GM18511 (cell line): ENCODE results near the gene TRIM62.
"Not testable (repeated sequence)": the region's sequence is repeated elsewhere in the genome, so short reads cannot be mapped to it uniquely, and the experiment has no call there.

Source experiments
- ATAC-seq: cut with Tn5 transposase; IDR thresholded peaks from one replicate; pipeline ENCODE4 v1.9.1; 2021; ENCODE audit warnings: mild to moderate bottlenecking, moderate library complexity; ENCODE audit not compliant: unreplicated experiment

The TRIM62 gene

DNA sequence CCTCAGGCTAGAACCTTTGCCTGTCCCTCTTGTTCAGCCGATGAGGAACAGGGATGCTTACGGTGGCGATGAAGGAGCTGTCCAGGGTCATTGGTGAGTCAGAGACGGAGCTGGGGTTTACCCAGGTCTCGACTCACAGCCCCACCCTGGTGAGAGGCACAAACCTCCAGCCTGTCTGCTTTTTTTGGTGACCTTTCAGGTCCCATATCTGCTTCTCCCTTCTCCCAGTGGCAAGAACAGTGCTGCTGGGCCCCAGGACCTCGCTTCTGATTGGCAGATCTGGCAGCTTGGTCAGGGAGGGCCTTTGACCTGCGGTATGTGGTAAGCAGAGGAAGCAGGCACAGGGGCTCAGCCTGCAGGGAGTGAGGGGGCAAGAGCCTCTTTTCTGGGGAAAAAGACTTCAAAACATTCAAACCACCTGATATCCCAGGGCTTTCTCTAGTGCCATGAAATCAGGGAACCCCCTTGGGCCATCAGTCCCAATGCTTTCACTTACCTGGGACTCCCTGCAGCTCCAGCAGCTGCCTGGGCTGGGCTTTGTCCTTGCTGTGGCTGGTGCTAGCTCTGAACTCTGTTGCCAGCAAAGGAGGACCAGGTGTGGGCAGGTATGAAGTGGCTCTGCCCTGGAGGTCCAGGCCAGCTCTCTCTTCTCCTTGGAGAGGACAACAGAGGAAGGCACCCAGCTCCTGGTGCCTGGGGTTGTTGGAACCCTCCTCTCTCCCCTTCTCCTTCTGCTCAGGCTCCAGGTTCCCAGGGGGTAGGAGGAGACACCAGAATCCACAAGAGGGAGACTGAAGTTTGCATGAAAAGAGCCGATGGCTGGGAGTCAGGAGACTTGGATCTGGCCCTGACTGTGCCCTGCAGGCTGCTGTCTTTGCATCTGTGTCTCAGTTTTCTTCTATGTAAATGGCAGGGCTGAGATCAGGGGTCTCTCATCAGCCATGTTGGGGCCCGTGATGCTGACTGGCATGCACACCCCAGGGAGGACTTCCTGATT is 41.4 kb downstream of the TRIM62 start:
- no peak for ATAC-seq

DNA sequence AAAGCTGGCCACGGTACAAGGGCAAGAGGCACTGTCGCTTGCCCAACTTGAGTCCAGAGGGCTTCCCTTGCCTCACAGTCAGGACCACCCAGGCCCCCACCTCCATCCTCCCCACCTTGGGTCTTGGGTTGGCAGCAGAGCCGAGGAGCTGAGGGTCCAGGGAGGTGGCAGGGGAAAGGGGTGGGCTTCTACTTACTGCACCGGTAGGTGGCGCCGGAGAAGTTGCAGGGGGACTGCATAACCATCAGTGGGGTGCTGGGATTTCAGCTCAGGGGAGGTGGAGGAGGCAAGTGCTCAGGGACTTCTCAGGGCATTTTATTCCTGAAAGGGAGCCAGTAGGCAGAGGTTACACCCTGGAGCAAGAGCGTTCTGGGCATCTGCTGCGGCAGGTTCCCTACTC is 44.0 kb downstream of the TRIM62 start:
- no peak for ATAC-seq

DNA sequence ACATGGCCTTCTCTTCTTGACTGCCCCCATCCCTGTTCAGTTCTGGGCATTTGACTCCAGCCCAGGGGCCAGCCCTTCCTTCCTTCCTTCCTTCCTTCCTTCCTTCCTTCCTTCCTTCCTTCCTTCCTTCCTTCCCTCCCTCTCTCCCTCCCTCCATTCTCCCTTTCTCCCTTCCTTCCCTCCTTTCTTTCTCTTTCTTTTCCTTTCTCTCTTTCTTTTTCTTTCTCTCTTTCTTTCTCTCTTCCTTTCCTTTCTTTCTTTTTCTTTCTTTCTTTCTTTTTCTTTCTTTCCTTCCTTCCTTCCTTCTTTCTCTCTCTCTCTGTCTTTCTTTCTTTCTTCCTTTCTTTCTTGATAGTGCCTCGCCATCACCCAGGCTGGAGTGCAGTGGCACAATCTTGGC is 45.8 kb downstream of the TRIM62 start:
- ATAC-seq: not testable (repeated sequence)

DNA sequence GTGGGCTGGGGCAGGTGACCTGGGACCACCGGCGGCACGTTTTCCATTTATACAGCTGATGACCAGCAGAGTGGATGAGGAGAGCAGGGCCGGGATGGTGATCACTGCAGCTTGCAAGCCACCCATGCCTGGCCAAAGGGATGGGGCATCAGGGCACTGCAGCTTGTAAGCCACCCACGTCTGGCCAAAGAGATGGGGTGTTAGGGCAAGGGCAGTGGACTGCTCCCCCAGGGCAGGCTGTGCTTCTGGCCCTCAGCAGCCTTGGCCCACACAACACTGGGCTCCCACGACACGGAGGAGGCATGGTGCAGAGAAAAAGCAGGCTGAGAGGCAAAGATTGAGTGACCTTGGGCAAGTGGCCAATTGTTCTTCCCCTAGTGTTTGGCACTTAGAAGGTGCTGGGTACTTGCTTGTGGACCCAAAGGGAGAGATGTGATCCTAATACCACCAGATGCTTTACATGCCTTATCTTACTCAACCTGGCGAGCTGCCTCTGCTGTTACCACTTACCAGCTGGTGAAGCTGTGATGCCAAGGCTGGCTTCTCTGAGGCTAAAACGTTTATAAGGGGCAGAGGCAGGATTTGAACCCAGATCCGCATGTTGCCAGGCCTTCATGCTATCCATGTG is 48.3 kb downstream of the TRIM62 start:
- no peak for ATAC-seq

DNA sequence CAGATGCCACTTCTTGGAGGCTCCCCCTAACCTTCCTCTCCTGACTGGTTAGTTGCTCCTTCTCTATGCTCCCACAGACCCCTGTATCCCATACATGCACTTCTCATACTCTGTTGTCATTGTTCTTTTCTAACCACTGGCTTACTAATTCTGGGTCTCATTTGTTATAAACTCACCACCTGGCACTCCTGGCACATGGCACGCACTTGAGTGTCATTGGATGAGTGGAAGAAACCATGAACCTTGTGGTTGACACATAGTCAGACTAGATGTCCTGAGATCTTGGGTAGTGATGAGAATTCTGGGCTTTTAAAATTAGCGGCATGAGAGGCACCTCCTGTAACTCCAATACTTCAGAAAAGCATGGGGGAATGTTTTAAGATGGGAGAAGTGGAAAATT is 49.3 kb downstream of the TRIM62 start:
- ATAC-seq: no peak

DNA sequence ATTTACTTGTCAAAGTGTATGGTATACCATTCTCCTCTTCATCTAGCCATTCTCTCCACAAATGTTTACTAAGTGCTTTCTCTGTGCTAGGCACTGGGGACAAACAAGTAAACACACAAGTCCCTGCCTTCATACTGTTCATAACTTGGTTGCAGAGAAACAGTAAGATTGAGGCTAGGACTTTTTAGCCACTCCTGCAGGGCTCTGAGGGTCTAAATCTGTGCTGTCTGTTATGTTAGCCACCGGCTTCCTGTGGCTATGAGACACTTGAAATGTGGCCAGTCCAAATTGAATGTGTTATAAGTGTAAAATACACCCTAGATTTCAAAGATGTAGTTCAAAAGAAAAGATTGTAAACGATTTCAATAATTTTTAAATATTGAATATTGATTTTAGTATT is 50.7 kb downstream of the TRIM62 start:
- no peak for ATAC-seq

DNA sequence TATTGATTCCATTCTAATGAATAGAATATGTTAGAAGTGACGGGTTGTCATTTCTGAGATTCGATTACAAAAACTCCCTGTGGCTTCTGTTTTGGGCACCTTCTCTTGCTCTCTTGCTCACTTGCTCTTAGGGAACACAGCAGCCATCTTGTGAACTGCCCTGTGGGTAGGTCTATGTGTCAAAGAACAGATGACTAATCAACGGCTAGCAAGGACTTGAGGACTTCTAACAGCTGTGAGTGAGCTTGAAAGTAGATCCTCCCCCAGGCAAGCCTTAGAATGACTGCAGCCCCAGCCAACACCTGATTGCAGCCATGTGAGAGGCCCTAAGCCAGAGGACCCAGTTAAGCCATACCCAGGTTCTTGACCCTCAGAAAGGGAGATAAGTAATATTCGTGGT is 51.5 kb downstream of the TRIM62 start:
- ATAC-seq: no peak

DNA sequence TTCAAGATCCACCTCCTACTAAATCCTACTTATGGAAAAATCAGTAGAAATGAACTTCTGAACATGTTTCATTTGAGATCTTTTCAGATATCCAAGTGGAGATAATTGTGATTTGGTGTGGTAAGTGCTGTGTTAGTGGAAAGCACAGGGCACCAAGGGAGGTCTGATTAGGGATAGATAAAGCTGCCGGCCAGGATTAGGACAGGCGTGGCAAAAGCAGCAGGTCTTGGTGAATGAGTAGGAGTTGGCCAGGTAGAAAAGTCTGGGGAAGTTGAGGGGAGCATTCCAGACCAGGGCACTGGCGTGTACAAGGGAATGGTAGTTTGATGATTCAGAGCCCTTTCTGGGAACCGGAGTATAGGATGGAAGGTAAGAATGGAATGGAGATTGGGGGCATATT is 53.1 kb downstream of the TRIM62 start:
- no peak for ATAC-seq

DNA sequence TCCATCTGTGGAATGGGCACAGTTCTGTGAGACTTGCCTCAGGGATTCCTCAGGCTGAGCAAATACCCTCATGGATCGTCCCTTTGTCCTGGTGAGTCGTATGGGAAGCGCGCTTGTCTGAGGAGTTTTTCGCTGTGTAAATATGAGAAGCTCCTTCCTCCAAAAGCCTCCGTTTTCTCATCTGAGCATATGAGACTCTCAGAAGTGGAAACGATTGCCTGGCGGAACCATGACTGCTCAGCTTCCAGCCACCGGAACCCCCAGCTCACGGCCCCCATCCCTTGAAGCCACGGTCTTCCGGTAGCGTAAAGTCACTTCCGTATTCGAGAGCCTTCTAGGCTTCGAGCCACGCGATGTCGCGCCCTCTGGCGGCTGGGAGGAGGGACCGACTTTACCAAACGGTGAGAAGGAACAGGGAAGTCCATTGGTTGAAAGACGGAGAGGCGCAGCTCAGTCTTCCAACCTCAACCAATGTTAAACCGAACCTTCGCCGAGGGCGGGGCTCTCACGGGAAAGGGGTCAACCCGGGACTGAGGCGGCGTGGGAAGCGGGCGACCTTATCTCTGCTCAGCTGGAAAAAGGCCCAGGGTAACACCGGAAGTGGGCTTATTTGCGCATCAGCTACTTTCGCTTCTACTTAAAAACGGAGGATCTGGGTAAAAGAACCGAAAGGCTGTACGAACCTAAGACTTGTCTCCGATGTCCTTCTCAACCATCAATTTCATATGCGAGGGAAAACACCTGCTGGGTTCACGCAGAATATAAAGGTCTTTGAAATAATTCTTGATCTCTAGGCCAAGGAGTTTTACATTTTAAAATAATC is 54.6 kb downstream of the TRIM62 start:
- peak; percentile 90 for ATAC-seq

DNA sequence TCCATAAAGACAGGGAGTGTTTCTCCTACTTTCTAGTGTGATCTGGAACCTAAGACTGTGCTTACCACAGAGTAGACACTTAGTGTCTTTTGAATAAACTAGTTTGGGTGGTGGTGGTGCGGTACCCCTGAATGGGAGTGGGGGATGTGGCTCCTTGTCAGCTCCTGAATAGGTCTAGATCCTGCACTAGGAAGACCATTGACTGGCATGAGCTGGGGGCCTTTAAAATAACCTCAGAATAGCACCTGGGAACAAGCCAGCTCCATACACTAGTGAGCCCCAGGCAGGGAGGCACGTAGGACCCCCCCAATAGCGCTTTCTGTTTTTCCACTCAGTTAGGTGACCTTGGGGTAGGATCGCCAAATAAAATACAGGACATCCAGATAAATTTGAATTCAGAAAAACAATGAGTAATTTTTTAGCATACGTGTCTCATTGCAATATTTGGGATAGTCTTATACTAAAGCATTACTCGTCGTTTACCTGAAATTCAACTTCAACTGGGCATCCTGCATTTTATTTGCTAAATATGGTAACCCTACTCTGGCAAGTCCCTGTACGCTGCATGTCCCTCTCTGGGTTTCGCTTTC is 55.3 kb downstream of the TRIM62 start:
- ATAC-seq: no peak

DNA sequence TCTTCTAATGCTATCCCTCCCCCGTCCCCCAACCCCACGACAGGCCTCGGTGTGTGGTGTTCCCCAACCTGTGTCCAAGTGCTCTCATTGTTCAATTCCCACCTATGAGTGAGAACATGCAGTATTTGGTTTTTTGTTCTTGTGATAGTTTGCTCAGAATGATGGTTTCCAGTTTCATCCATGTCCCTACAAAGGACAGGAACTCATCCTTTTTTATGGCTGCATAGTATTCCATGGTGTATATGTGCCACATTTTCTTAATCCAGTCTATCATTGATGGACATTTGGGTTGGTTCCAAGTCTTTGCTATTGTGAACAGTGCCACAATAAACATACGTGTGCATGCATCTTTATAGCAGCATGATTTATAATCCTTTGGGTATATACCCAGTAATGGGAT is 57.2 kb downstream of the TRIM62 start:
- not testable (repeated sequence) for ATAC-seq

DNA sequence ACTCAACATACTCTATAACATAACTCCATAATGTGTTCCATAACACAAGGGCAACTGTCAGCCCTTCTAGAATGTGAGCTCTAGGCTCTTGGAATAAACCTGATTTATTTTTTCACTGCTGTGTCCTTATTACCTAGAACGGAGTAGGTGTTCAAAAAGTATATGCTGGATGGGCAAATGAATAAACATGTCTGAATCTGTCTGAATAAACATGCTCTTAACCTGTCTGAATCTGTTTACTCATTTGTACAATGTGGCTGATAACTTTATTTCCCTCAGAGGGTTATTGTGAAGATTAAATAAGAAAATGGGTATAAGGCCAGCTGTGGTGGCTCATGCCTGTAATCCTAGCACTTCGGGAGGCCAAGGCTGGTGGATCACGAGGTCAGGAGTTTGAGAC is 58.6 kb downstream of the TRIM62 start:
- ATAC-seq: no peak

DNA sequence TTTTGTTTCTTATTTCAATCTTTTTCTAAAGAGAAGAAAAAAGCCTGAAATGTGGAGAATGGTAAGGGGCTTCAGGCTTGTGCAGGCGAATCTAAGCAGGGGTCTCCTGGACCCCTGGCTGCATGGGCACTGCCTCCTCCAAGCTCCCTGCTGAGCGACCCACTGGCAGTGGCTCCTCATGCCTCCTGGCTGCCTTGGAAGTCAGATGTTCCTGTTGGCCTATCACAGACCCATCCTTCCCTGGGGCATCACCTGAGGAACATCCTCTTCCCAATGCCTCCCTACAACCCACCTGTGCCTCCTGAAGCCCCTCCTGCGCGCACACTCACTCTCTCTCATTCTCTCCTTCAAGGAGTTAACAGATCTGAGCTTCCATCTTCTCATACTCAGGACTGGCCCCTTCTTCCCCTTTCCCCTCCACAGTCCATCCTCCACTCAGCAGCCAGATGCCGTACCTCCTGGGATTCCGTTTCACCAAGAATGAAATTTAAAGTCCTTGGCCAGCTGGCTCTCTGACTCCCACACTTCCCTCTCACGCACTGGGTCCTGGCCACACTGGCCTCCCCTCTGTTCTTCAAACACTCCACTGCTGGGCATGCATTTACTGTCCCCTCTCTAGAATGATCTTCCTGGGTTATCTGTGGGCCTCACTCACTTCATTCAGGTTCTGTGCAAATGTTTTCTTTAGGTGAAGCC is 59.2 kb downstream of the TRIM62 start:
- no peak for ATAC-seq

DNA sequence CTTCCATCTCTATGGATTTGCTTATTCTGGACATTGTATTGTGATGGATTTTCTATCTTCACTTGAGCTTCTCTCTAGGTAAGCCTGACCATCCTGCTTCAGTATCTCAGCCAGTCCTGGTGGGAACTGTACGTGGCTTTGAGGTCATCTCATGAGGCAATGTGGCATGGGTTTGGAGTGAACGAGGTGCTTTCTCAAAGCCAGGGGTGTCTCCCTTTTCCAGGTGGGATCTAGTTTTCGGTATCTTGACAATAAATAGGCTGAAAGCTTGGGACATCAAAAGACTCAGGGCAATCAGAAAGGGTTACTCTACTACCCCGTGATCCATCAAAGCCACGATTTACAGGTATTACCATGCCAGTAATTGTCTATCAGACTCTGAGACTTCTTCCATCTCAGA is 60.1 kb downstream of the TRIM62 start:
- ATAC-seq: no peak

DNA sequence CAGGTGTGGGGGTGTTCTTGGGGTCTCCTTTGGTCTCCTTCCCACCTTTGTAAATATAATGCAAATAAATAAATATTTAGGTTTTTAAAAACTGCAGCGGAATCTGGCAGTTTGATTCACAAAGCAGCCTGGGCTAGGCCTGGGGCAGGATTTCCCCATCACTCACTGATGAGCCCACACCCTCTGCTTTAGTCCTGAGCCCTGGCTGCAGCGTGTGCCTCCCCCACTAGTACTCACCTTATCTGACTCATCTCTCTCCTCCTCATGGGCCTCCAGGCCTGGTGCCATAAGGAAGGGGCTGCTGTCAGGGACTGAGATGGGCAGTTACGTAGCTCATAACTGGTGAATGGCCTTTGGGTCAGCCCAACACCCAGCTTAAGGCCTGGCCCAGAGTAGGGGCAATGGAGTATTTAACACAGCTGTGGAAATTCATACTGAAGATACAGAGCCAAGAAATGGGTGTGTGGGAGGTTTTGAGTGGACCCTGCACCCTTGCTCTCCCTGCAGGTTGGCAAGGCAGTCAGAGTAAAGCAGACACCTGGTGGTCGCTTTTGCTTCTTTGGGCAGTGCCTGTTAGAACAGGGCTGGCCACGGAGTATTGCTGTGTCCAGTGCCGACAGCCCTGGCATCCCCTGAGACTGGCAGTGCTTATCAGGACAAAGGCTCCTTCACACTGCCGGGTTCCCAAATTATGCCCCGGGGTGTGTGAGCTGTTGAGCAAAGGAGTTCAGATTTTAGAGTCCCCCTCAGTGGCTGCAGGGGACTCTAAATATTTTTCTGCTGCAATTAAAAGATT is 61.2 kb downstream of the TRIM62 start:
- ATAC-seq: no peak

DNA sequence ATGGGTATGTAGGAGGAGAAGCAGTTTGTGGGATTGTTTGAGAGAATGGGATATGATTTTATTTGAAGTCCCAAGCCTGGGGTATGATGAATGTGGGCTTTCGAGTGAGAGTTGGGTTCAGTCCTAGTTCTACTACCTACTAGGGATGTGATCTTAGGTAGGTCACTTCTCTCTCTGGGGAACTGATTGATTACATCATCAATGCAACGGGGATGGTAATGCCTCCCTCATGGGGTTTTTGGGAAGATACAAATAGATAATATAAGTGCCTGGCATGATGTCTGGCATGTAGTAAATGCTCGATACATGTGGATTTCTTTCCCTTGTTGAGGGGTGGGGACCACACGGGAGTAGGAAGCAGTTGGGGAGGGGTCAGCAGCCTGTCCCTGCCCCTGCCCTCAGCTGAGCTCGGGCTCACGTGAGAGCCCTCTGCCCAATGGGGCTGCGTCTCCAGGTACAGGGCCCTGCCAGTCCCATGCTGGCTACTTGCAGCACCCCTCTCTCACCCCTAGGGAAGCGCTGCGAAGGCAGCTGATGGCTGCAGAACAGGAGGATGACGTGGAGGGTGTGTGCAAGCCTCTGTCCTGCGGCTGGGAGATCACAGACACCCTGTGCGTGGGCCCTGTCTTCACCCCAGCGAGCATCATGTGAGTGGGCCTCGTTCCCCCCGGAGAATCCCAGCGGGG is 62.2 kb downstream of the TRIM62 start:
- ATAC-seq: no peak

DNA sequence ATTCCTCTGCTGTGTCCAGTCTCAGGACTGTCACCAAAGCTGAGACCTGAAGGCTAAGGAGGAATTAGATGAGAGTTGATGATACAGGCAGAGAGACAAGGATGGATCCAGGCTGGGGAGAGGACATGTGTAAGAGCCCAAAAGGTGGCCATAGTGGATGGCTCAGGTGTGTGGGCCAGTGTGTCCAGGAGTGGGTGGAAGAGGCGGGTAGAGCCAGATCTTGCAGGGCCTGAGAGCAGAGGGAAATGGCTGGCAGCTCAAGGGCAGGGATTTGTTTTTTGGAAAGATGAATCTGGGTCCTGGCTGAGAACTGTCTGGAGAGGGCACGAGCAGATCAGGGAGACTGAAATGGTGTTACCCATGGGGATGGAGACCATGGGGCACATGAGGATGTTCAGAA is 62.8 kb downstream of the TRIM62 start:
- ATAC-seq: no peak

DNA sequence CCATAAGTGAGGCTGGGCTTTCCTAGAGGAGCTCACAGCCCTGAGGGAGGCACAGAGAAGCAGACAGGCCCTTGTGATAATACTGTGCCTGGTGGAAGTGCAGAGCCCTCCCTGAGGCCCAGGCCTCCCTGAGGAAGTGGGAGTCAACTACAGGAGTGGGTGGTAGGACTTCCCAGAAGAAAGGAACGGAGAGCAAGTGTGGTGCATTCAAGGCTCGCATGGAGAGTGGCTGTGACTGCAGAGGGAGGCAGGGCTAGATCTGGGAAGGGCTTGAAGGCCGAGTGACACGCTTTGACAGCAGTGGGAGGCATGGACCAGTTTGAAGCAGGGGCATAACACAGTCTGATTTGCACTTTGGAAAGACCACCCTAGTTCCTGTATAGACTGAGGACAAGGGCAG is 63.6 kb downstream of the TRIM62 start:
- no peak for ATAC-seq

DNA sequence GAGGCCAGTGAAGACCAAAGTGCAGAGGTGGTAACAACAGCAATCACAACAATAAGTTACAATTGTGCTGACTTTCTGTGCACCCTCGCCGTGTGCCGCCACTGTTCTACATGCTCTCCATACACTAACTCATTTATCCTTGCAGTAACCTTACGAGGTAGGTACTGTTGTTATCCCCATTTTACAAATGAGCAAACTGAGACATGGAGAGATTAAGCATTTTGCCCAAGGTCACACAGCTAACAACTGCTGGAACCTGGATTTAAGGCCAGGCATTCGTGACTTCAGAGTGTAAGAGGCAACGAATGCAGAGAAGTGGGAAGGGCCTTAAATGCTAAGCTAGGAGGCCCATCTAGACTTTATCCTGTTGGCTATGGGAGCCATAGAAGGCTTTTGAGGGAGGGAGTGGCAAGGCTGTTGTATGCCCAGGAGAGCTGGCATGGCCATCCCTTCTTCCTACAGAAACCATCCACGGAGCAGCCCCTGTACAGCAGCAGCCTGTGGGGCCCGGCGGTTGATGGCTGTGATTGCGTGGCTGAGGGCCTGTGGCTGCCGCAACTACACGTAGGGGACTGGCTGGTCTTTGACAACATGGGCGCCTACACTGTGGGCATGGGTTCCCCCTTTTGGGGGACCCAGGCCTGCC is 64.3 kb downstream of the TRIM62 start:
- ATAC-seq: no peak
